DMS153 treated with DMSO at 0.1 percent for 48 hours (cell line): ENCODE measurements around the gene TNFSF11.

Experiments used
- DNase-seq: peaks from one replicate; lab custom pipeline; 2025; ENCODE audit not compliant: unreplicated experiment; lab: John Stamatoyannopoulos, UW

The TNFSF11 gene

GRCh38 chr13:42651936-42652641 lies 78.1 kb downstream of the TNFSF11 start:
- no peak for DNase-seq

- DNase-seq, result no peak
Measured at GRCh38 chr13:42652642-42653415, 78.9 kb downstream of the TNFSF11 start.

- no peak for DNase-seq
Measured at GRCh38 chr13:42653679-42654078, 79.7 kb downstream of the TNFSF11 start.

GRCh38 chr13:42654212-42654611 lies 80.3 kb downstream of the TNFSF11 start:
- DNase-seq, result no peak

- DNase-seq, result no peak
Measured at GRCh38 chr13:42654722-42655121, 80.8 kb downstream of the TNFSF11 start.

GRCh38 chr13:42656161-42656560 lies 82.2 kb downstream of the TNFSF11 start:
- DNase-seq, result no peak

GRCh38 chr13:42656958-42657357 lies 83.0 kb downstream of the TNFSF11 start:
- DNase-seq, result no peak
